HG03066 (cell line): ENCODE data around the gene VWF.

Experiments used
- ATAC-seq: cut with Tn5 transposase; IDR thresholded peaks from one replicate; pipeline ENCODE4 v1.9.1; 2021; ENCODE audit warnings: low read depth; ENCODE audit not compliant: unreplicated experiment

The VWF gene

GRCh38 chr12:6062757-6063735, 61.4 kb downstream of the VWF start:
- no peak for ATAC-seq

- no peak for ATAC-seq
Measured at GRCh38 chr12:6062395-6062756, 62.1 kb downstream of the VWF start.

- no peak for ATAC-seq
Measured at GRCh38 chr12:6061660-6062059, 62.8 kb downstream of the VWF start.

- no peak for ATAC-seq
Measured at GRCh38 chr12:6059860-6060565, 64.5 kb downstream of the VWF start.

GRCh38 chr12:6059221-6059620, 65.2 kb downstream of the VWF start:
- ATAC-seq, result no peak

- no peak for ATAC-seq
Measured at GRCh38 chr12:6058481-6059161, 65.8 kb downstream of the VWF start.

- no peak for ATAC-seq
Measured at GRCh38 chr12:6057700-6058099, 66.8 kb downstream of the VWF start.

GRCh38 chr12:6056406-6057240, 67.8 kb downstream of the VWF start:
- no peak for ATAC-seq

GRCh38 chr12:6053541-6053940, 70.9 kb downstream of the VWF start:
- no peak for ATAC-seq

- ATAC-seq, result no peak
Measured at GRCh38 chr12:6052940-6053329, 71.5 kb downstream of the VWF start.

- no peak for ATAC-seq
Measured at GRCh38 chr12:6052206-6052939, 72.1 kb downstream of the VWF start.

- no peak for ATAC-seq
Measured at GRCh38 chr12:6049992-6050391, 74.5 kb downstream of the VWF start.

- no peak for ATAC-seq
Measured at GRCh38 chr12:6049587-6049986, 74.9 kb downstream of the VWF start.

- ATAC-seq, result no peak
Measured at GRCh38 chr12:6047249-6048237, 76.9 kb downstream of the VWF start.

GRCh38 chr12:6046511-6047180, 77.8 kb downstream of the VWF start:
- ATAC-seq, result no peak

GRCh38 chr12:6045438-6045837, 79.0 kb downstream of the VWF start:
- no peak for ATAC-seq

- ATAC-seq, result no peak
Measured at GRCh38 chr12:6044082-6044481, 80.4 kb downstream of the VWF start.

GRCh38 chr12:6042446-6042845, 82.0 kb downstream of the VWF start:
- no peak for ATAC-seq
